KMS-11 (cell line): Measurements from ENCODE around the gene TEX14.

ENCODE experiments used
- H2AFZ ChIP-seq: fragments of 200-600 bp; sonication (generic); 2 replicates; pipeline ENCODE4 v1.6.1; 2016; ENCODE audit warnings: antibody characterized with exemption, mixed run types, low read depth
- H3K27ac ChIP-seq: fragments of 200-600 bp; sonication (generic); 2 replicates; pipeline ENCODE4 v1.6.1; 2016; ENCODE audit warnings: mild to moderate bottlenecking, mixed run types
- H3K27me3 ChIP-seq: fragments of 200-600 bp; sonication (generic); 2 replicates; pipeline ENCODE4 v1.6.1; 2017; ENCODE audit warnings: mild to moderate bottlenecking, low read depth, mixed run types, moderate library complexity; ENCODE audit not compliant: insufficient read depth
- H3K36me3 ChIP-seq: fragments of 200-600 bp; sonication (generic); 2 replicates; pipeline ENCODE4 v1.6.1; 2017; ENCODE audit warnings: mild to moderate bottlenecking, mixed run types; ENCODE audit not compliant: insufficient read depth
- H3K4me1 ChIP-seq: fragments of 200-600 bp; sonication (generic); 2 replicates; pipeline ENCODE4 v1.6.1; 2016; ENCODE audit warnings: mild to moderate bottlenecking, low read depth, mixed run types; ENCODE audit not compliant: poor library complexity, severe bottlenecking
- H3K4me2 ChIP-seq: fragments of 200-600 bp; sonication (generic); 2 replicates; pipeline ENCODE4 v1.7.0; 2016; ENCODE audit warnings: mild to moderate bottlenecking, mixed run types
- H3K4me3 ChIP-seq: fragments of 200-600 bp; sonication (generic); IDR thresholded peaks from 2 replicates; pipeline ENCODE4 v1.6.1; 2017; ENCODE audit warnings: low read depth, low read length, mixed read lengths; ENCODE audit not compliant: insufficient read depth
- H3K79me2 ChIP-seq: fragments of 200-600 bp; sonication (generic); 2 replicates; pipeline ENCODE4 v1.6.1; 2016; ENCODE audit warnings: low read depth, mixed run types; ENCODE audit not compliant: insufficient read depth
- H3K9ac ChIP-seq: fragments of 200-600 bp; sonication (generic); 2 replicates; pipeline ENCODE4 v1.6.1; 2016; ENCODE audit warnings: mild to moderate bottlenecking, mixed run types
- H4K20me1 ChIP-seq: fragments of 200-600 bp; sonication (generic); 2 replicates; pipeline ENCODE4 v1.6.1; 2016; ENCODE audit warnings: mild to moderate bottlenecking, mixed run types; ENCODE audit not compliant: insufficient read depth
- CTCF ChIP-seq: fragments of 200-600 bp; sonication (generic); conservative IDR thresholded peaks from 2 replicates; pipeline ENCODE4 v1.6.1; 2017; ENCODE audit warnings: low read depth, mild to moderate bottlenecking, antibody characterized with exemption, low read length, moderate library complexity, mixed read lengths

TEX14 gene

GRCh38 chr17:58630883-58631522, 60.8 kb downstream of the TEX14 start:
- H2AFZ ChIP-seq, result 0 out of 2 replicates have a peak overlapping the region, but pooled peaks have one; percentile 5
- H3K27me3 ChIP-seq, result no peaks in the 10 kb centered on the region
- TF ChIP-seq CTCF, result no peak; the same call in 1 of the 2 replicates
- peak overlapping the region; percentile 92 for H3K4me2 ChIP-seq
- no peaks in the 10 kb centered on the region for H3K79me2 ChIP-seq
- H3K27ac ChIP-seq, result peak overlapping the region; percentile 87
- H3K4me1 ChIP-seq, result peaks cover 49% of the 10 kb centered on the region
- no peaks in the 10 kb centered on the region for H3K36me3 ChIP-seq
- peak overlapping the region; percentile 74 for H3K9ac ChIP-seq
- no peaks in the 10 kb centered on the region for H4K20me1 ChIP-seq
- H3K4me3 ChIP-seq, result no peak overlapping the region

GRCh38 chr17:58626905-58627304, 64.9 kb downstream of the TEX14 start:
- Histone ChIP-seq H3K27me3 (no peaks in the 10 kb centered on the region), H3K79me2 (no peaks in the 10 kb centered on the region), H3K36me3 (no peaks in the 10 kb centered on the region), H3K27ac (no peak overlapping the region; the same call in 1 of the 2 replicates), H2AFZ (no peak overlapping the region), H3K4me2 (peak overlapping the region; percentile 43), H3K4me1 (peaks cover 84% of the 10 kb centered on the region), H3K9ac (no peak overlapping the region), H4K20me1 (no peaks in the 10 kb centered on the region), H3K4me3 (no peak overlapping the region)
- TF ChIP-seq CTCF, result no peak

GRCh38 chr17:58624751-58625150, 67.1 kb downstream of the TEX14 start:
- Histone ChIP-seq H3K4me1 (peaks cover 87% of the 10 kb centered on the region), H3K4me2 (peak overlapping the region; percentile 74), H3K27ac (peak overlapping the region; percentile 53), H3K9ac (no peak overlapping the region; the same call in 1 of the 2 replicates), H3K27me3 (no peaks in the 10 kb centered on the region), H4K20me1 (no peaks in the 10 kb centered on the region), H3K36me3 (no peaks in the 10 kb centered on the region), H3K4me3 (no peak overlapping the region), H2AFZ (no peak overlapping the region), H3K79me2 (no peaks in the 10 kb centered on the region)
- TF ChIP-seq CTCF, result no peak

GRCh38 chr17:58621174-58621573, 70.7 kb downstream of the TEX14 start:
- Histone ChIP-seq H3K27ac (peak overlapping the region; percentile 85), H3K9ac (peak overlapping the region; percentile 42; the same call in 1 of the 2 replicates), H3K27me3 (no peaks in the 10 kb centered on the region), H3K36me3 (no peaks in the 10 kb centered on the region), H4K20me1 (no peaks in the 10 kb centered on the region), H3K4me2 (peak overlapping the region; percentile 90), H3K4me1 (peaks cover 98% of the 10 kb centered on the region), H3K4me3 (no peak overlapping the region), H2AFZ (peak overlapping the region; percentile 15; the same call in 1 of the 2 replicates), H3K79me2 (no peaks in the 10 kb centered on the region)
- no peak for TF ChIP-seq CTCF
